ENCODE measurements around the gene BIRC3.
"Not testable (repeated sequence)": the region's sequence is repeated elsewhere in the genome, so short reads cannot be mapped to it uniquely, and the experiment has no call there.

Gene BIRC3

GRCh38 chr11:102296757-102297156 is 20.5 kb upstream of the BIRC3 start:
- DNase-seq, result not testable (repeated sequence)

DNA sequence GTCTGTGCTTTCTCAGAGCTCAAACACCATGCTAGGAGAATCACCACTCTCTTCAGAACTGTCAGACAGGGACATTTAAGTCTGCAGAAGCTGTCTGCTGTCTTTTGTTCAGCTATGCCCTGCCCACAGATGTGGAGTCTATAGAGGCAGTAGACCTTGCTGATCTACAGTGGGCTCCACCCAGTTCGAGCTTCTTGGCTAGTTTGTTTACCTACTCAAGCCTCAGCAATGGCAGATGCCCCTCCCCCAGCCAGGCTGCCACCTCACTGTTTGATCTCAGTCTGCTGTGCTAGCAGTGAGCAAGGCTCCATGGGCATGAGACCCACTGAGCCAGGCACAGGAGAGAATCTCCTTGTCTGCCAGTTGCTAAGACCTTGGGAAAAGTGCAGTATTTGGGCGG is 16.4 kb upstream of the BIRC3 start:
- DNase-seq, result not testable (repeated sequence)

GRCh38 chr11:102302241-102302640 is 15.0 kb upstream of the BIRC3 start:
- DNase-seq, result no peak

GRCh38 chr11:102304686-102305085 is 12.6 kb upstream of the BIRC3 start:
- DNase-seq, result no peak

DNA sequence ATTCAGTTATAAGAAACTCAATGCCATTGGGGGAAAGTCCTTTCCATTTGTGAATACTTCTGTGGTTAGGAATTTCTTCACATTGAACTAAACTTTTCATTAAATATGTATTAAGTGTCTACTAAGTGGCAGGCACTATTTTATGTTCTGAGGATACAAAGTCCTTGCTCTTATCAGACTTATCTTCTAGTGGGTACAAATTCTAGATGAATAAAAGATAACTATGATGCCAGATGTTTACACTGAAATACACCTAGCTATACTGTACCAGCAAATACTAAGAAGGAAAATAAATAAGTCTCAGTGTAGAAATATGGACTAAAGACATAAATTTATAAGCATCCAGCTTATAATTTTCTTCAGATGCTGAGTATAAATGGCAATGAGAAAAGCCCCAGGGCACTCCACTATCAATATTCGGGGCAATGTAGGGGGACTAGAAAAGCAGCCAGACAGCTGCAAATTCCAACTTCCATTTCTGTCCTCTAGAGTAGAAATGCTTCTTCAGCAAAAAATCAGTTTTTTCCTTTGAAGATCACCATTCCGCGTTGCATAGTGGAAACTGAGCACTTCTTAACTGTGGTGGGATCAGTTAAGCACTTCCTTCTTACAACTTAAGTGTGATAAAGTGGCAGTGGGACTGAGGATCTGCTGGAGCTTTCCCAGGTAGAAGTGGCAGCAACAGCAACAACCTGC is 11.8 kb upstream of the BIRC3 start:
- DNase-seq, result no peak

DNA sequence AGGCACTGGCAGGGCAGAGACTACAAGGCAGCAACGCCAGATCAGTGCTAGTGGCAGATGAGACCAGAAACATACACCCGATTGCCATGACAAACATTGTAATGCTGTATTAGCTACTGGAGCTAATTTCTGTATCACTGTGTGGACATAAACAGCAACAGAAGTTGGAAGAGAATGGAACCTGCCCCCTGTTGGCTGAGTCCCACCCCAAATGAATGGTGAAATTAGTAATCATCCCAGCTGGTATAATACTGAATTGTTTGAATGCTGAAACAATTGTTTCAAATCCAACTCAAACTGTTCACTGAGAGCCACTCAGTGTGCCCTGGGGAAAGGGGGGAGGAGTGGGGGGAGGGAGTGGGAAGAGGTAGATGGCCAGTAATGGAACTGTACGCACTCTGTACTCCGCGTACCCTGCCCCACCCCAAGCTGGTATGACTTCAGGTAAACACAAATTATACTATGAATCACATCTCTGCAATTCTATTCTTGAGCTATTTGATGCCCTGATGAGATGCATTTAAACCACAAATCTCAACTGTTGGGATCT is 11.2 kb upstream of the BIRC3 start:
- no peak for DNase-seq

DNA sequence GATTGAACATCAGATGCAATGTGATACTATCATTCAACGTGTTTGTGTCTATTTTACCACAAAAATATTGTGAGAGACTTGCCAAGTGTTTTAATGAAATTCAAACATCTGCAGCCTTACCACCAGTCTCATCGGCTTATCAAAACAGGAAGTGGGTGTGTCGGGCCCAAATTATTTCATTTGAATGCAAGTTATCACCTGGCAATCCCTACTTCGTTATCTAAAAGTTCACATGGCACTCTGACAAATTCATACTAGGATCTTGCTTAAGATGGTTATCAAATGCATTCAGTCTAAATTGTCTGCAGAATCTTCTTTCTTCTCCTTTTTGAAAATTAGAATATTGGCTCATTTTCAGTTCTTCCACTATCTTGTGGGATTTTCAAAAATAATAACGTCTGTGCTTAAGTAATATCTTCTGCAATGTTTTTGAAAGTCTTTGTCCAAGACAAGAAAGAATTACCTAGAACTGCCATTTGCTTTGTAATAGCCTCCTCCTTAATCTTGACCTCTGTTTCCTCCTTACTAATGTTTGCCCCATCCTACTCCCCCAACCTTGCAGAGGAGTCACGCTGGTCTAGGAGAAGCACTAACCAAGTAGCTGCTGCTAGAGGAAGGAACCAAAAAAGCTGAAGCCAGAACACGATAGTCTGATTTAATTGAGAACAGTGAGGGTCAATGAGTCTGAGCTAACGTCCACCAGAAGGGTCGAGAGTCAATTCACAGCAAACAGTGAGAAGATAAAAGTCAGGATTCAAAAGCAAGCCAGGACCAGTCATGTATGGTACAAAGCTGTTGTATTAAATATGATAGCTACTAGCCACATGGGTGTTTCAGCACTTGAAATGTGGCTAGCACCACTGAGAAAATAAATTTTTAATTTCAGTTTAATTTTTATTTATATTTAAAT is 10.2 kb upstream of the BIRC3 start:
- no peak for DNase-seq

- DNase-seq, result no peak
Observed at GRCh38 chr11:102307727-102308038, 9.6 kb upstream of the BIRC3 start.

- DNase-seq, result no peak
Observed at GRCh38 chr11:102309621-102310541, 7.4 kb upstream of the BIRC3 start.

GRCh38 chr11:102312667-102313066 is 4.6 kb upstream of the BIRC3 start:
- DNase-seq, result no peak

GRCh38 chr11:102313238-102313940 is 3.9 kb upstream of the BIRC3 start:
- no peak for DNase-seq

DNA sequence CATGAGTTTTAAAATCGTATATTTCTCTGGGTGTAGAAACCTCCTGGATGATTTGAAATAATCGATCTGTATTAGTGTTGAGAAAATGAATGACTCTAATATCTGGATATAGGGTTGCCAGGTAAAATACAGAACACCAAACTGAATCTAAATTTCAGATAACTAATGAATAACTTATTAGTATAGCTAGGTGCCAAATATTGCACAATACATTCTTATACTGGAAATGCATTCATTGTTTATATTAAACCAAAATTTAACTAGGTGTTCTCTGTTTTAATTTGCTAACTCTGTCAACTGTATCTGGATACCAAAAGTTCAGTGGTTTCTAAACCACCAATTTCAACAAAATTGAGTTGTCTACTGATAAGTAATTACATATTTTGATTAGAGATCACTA is 2.5 kb upstream of the BIRC3 start:
- DNase-seq, result no peak

GRCh38 chr11:102316346-102316904 is 859 bp upstream of the BIRC3 start:
- DNase-seq, result no peak

GRCh38 chr11:102317768-102318103 is 452 bp downstream of the BIRC3 start:
- DNase-seq, result no peak

GRCh38 chr11:102318469-102318868 is 1.2 kb downstream of the BIRC3 start:
- no peak for DNase-seq

DNA sequence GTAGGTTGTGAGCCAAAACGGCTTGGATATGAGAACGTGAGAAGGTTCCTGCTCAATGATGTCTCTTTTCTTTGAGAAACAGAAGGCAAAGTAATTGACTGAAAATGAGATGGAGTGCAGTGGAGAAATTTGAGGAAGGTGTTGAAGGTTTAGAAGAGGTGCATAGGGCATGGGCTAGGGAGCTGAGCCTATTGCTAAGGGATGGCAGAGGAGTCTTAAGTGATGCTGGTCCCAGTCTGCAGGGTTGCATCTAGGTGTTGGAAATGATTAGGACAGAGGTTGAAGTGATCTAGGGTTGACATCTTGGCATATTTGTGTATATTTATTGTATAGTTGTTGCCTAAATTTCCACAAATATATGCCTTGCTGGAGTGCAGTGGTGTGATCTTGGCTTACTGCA is 2.3 kb downstream of the BIRC3 start:
- DNase-seq, result no peak

DNA sequence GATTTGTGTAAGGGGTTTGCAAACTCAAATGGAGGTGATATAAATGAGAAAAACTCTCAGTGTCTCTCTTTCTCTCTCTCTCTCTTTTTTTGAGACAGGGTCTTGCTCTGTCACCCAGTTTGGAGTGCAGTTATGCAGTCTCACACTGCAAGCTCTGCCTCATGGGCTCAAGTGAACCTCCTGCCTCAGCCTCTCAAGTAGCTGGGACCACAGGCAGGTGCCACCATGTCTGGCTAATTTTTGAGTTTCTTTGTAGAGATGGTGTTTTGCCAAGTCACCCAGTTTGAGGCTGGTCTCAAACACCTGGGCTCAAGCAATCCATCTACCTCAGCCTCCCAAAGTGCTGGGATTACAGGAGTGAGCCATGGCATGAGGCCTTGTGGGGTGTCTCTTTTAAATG is 2.9 kb downstream of the BIRC3 start:
- no peak for DNase-seq

GRCh38 chr11:102320679-102321078 is 3.4 kb downstream of the BIRC3 start:
- DNase-seq, result no peak

DNA sequence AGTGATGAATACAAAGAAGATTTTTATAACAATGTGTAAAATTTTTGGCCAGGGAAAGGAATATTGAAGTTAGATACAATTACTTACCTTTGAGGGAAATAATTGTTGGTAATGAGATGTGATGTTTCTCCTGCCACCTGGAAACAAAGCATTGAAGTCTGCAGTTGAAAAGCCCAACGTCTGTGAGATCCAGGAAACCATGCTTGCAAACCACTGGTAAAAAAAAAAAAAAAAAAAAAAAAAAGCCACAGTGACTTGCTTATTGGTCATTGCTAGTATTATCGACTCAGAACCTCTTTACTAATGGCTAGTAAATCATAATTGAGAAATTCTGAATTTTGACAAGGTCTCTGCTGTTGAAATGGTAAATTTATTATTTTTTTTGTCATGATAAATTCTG is 5.3 kb downstream of the BIRC3 start:
- no peak for DNase-seq

DNA sequence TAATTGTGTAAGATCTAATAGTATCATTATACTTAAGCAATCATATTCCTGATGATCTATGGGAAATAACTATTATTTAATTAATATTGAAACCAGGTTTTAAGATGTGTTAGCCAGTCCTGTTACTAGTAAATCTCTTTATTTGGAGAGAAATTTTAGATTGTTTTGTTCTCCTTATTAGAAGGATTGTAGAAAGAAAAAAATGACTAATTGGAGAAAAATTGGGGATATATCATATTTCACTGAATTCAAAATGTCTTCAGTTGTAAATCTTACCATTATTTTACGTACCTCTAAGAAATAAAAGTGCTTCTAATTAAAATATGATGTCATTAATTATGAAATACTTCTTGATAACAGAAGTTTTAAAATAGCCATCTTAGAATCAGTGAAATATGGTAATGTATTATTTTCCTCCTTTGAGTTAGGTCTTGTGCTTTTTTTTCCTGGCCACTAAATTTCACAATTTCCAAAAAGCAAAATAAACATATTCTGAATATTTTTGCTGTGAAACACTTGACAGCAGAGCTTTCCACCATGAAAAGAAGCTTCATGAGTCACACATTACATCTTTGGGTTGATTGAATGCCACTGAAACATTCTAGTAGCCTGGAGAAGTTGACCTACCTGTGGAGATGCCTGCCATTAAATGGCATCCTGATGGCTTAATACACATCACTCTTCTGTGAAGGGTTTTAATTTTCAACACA is 6.4 kb downstream of the BIRC3 start:
- DNase-seq, result no peak

GRCh38 chr11:102325088-102325487 is 7.8 kb downstream of the BIRC3 start:
- DNase-seq, result no peak

DNA sequence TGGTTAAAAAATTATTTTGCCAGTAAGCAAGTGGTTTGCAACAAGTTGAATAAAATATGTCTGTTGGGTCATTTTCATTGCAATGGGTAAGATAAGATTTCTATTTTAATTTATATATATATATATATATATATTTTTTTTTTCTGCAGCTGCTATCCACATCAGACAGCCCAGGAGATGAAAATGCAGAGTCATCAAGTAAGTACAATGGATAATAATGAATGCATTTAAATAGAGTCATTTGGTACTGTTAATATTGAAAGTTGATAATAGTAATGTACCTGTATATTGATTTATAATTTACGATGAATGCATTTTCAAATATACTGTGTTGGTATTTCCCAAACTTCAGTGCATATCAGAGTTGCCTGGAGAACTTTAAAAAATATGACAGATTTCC is 11.5 kb downstream of the BIRC3 start:
- DNase-seq, result no peak

Data from SHP77 (cell line).